Testis (tissue), 3 donors: ENCODE results near the gene PRKAR1B. TPM values are rescaled to one million over a fixed set of nuclear protein-coding genes. Genes with fewer than 3 reads are reported as not detected.

Experiments
- DNase-seq: peaks from one replicate; pipeline ENCODE4 v3.0.0-alpha.2; 2019
- H3K27ac ChIP-seq, 2 donors: fragments of 200-600 bp; sonication (generic); one replicate each; pipeline ENCODE4 v1.5.1; 2019
- H3K27me3 ChIP-seq: fragments of 200-600 bp; sonication (generic); one replicate; pipeline ENCODE4 v1.5.1; 2019
- H3K36me3 ChIP-seq: fragments of 200-600 bp; sonication (generic); one replicate; pipeline ENCODE4 v1.5.1; 2017; ENCODE audit warnings: low read depth; ENCODE audit errors: missing control alignments
- H3K4me1 ChIP-seq: fragments of 200-600 bp; sonication (generic); one replicate; pipeline ENCODE4 v1.5.1; 2019
- H3K4me3 ChIP-seq, 2 donors: fragments of 200-600 bp; sonication (generic); one replicate each; pipeline ENCODE4 v1.5.1; 2017 to 2019
- H3K9me3 ChIP-seq: fragments of 200-600 bp; sonication (generic); one replicate; pipeline ENCODE4 v1.5.1; 2017
- CTCF ChIP-seq, 3 experiments: fragments of 450-650 bp in 2 of 3; fragments of 200-600 bp in 1 of 3; sonication (generic) in 1 of 3; IDR thresholded peaks; one replicate each; pipeline ENCODE4 v1.5.1; 2016 to 2019; ENCODE audit warnings: antibody characterized with exemption in 3 of 3, mild to moderate bottlenecking in 2 of 3, moderate library complexity in 1 of 3
- POLR2A ChIP-seq: fragments of 450-650 bp; IDR thresholded peaks from one replicate; pipeline ENCODE4 v1.6.1; 2017; ENCODE audit warnings: antibody characterized with exemption, mild to moderate bottlenecking, moderate library complexity
- WGBS, 2 donors: methylation state at CpG; one replicate each; pipeline ENCODE4 v1.1.5; 2018; 5-methylcytosine and 5-hydroxymethylcytosine counted together
- intact Hi-C: fragments of 100-400 bp; cut with DNase I; formaldehyde crosslinking; loops from one replicate; pipeline ENCODE4 v1.15.1; 2023; ENCODE audit warnings: low total_unique reads
- polyA plus RNA-seq: library from polyadenylated mRNA; stranded (reverse); fragments of 350-450 nt; fragmentation: Illumina TruSeq; extraction: RNeasy Lipid Tissue Mini Kit (QIAGEN cat#74804); gene quantifications from one replicate; pipeline ENCODE4 v1.2.3, GENCODE V29; 2014; ENCODE audit warnings: low read depth, low replicate concordance; ENCODE audit not compliant: insufficient read depth
- total RNA-seq, 2 donors: library from RNA; depleted of rRNA; stranded (reverse); fragments of >200 nt; gene quantifications; one replicate each; pipeline ENCODE4 v1.2.3, GENCODE V29; 2016

PRKAR1B gene
- total and polyA plus RNA-seq, 3 donors from 2014 or later = 27.8 to 35.7 (median 31.3) TPM

DNA sequence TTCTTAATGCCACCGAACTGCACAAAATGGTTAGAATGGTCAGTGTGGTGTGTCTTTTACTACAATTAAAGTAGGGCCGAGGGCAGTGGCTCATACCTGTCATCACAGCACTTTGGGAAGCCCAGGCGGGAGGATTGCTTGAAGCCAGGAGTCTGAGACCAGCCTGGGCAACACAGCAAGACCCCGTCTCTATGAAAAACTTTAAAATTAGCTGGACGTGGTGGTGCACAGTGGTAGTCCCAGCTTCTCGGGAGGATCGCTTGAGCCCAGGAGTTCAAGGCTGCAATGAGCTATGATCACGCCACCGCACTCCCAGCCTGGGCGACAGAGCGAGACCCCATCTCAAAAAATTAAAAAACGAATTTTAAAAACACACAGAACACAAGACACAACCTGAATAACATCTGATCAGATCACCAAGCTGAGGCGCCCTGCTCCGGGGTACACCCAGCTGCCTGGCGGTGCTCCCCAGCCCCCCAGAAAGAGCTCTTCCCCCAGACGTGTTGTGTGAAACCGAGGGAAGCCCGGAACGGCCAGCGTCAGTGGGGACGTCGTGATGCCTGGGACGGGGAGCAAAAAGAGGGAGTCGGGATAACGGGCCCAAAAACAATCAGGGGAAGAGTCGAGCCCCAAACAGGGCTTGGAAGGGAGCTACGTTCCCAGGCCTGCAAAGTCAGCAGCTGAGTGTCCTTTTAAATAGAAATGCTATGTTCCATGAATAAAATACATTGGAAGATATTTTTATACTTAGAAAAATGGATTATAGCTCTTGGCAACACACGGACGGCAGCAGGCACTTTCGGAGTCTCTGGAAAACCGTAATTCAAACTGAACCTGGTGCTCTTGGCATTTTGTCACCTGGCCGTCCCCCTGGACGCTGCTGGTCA is 126.7 kb downstream of the PRKAR1B start:
- Histone ChIP-seq H3K4me3 (no peak overlapping the region), H3K27ac (peak overlapping the region in 1 of 2 donors; percentile 24), H3K9me3 (no peaks in the 10 kb centered on the region), H3K27me3 (no peaks in the 10 kb centered on the region), H3K36me3 (no peaks in the 10 kb centered on the region), H3K4me1 (peaks cover 16% of the 10 kb centered on the region)
- DNase-seq = no peak
- intact Hi-C loops = no loop called here
- TF ChIP-seq POLR2A = no peak
- no peak for TF ChIP-seq CTCF (IDR thresholded peaks at IDR 0.05)
- WGBS, 2 donors = 64 to 77% methylated on average over 33 of the region's 33 CpGs

DNA sequence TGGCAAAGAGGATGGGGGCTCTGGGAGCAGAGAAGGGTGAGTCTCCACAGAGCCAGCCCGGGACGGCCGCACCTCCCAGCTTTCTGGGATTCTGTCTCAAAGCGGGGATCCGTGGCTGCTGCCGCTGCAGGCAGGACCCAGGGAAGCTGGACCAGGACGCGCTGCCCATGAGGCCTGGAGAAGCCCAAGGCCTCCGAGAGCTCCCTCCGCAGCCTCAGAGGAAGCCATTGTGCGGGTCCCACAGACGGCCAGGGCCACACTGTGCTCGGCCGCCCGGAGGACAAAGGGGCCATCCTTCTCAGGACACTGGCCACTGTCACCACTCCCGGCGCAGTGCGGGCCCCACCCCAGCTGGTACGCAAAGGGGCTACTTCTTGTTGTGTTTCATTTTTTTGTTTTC is 128.2 kb downstream of the PRKAR1B start:
- peaks cover 13% of the 10 kb centered on the region for H3K4me1 ChIP-seq
- no peaks in the 10 kb centered on the region for H3K27me3 ChIP-seq
- H3K27ac ChIP-seq = no peak overlapping the region

GRCh38 chr7:597348-598178 is 129.5 kb downstream of the PRKAR1B start:
- no peak for DNase-seq
- Histone ChIP-seq H3K4me3 (no peak overlapping the region), H3K4me1 (peaks cover 9% of the 10 kb centered on the region), H3K9me3 (no peaks in the 10 kb centered on the region), H3K27ac (no peak overlapping the region), H3K36me3 (no peaks in the 10 kb centered on the region), H3K27me3 (no peaks in the 10 kb centered on the region)
- intact Hi-C loops = no loop called here
- TF ChIP-seq POLR2A (no peak), CTCF (IDR thresholded peaks at IDR 0.05) (no peak)
- WGBS, 2 donors = 91 to 95% methylated on average over 35 of the region's 35 CpGs

More for the DNA sequence above, 128.2 kb downstream of the PRKAR1B start:
- Histone ChIP-seq H3K4me3 (no peak overlapping the region), H3K9me3 (no peaks in the 10 kb centered on the region), H3K36me3 (no peaks in the 10 kb centered on the region)
- DNase-seq = no peak
- intact Hi-C loops = no loop called here
- TF ChIP-seq CTCF (IDR thresholded peaks at IDR 0.05) = no peak
- TF ChIP-seq POLR2A = no peak
- 96 to 100% methylated on average over 7 to 19 of the region's 19 CpGs for WGBS, 2 donors

- peaks cover 1% of the 10 kb centered on the region for H3K4me1 ChIP-seq
- no peaks in the 10 kb centered on the region for H3K9me3 ChIP-seq
- no peak for TF ChIP-seq CTCF (IDR thresholded peaks at IDR 0.05)
- WGBS, 2 donors = 91 to 95% methylated on average over 9 to 17 of the region's 17 CpGs
- no peaks in the 10 kb centered on the region for H3K36me3 ChIP-seq
- intact Hi-C loops = no loop called here
- no peak overlapping the region for H3K27ac ChIP-seq
- no peak for DNase-seq
- H3K4me3 ChIP-seq = no peak overlapping the region
- H3K27me3 ChIP-seq = no peaks in the 10 kb centered on the region
Observed at GRCh38 chr7:596819-597182, 130.3 kb downstream of the PRKAR1B start.
